ENCODE results near the gene YTHDF1.
"Not testable (repeated sequence)": the region's sequence is repeated elsewhere in the genome, so short reads cannot be mapped to it uniquely, and the experiment has no call there.

YTHDF1 gene

GRCh38 chr20:63221400-63222053 lies 5.6 kb upstream of the YTHDF1 start:
- H3K9ac ChIP-seq (ENCODE audit: low read length in 5 of 5); H3K27ac ChIP-seq (ENCODE audit: low read depth, low read length); H3K4me3 ChIP-seq (ENCODE audit: low read depth in 1 of 5, low read length in 5 of 5); H3K9me3 ChIP-seq (ENCODE audit: control insufficient read depth in 5 of 5, low read length in 5 of 5); H3K36me3 ChIP-seq (ENCODE audit: control insufficient read depth in 5 of 5, insufficient read depth in 5 of 5, low read length in 5 of 5); H3K4me1 ChIP-seq (ENCODE audit: control insufficient read depth in 5 of 5, insufficient read depth in 5 of 5, low read length in 5 of 5): not testable (repeated sequence)
- peaks cover 5 to 25% (median 21%) of the 10 kb centered on the region in 5 donors for H3K27me3 ChIP-seq (ENCODE audit: control insufficient read depth in 5 of 5, insufficient read depth in 4 of 5, low read length in 5 of 5)

- Histone ChIP-seq H3K4me3 (ENCODE audit: low read depth in 1 of 5, low read length in 5 of 5) (no peak overlapping the region), H3K36me3 (ENCODE audit: control insufficient read depth in 5 of 5, insufficient read depth in 5 of 5, low read length in 5 of 5) (no peaks in the 10 kb centered on the region), H3K9me3 (ENCODE audit: control insufficient read depth in 5 of 5, low read length in 5 of 5) (no peaks in the 10 kb centered on the region), H3K4me1 (ENCODE audit: control insufficient read depth in 5 of 5, insufficient read depth in 5 of 5, low read length in 5 of 5) (peaks cover 0 to 8% (median 7%) of the 10 kb centered on the region in 5 donors), H3K27ac (ENCODE audit: low read depth, low read length) (no peak overlapping the region), H3K27me3 (ENCODE audit: control insufficient read depth in 5 of 5, insufficient read depth in 4 of 5, low read length in 5 of 5) (peaks cover 5 to 25% (median 21%) of the 10 kb centered on the region in 5 donors), H3K9ac (ENCODE audit: low read length in 5 of 5) (no peak overlapping the region)
Observed at GRCh38 chr20:63220696-63221399, 4.9 kb upstream of the YTHDF1 start.

- Histone ChIP-seq H3K27ac (ENCODE audit: low read depth, low read length) (no peak overlapping the region), H3K4me1 (ENCODE audit: control insufficient read depth in 5 of 5, insufficient read depth in 5 of 5, low read length in 5 of 5) (peaks cover 1 to 12% (median 12%) of the 10 kb centered on the region in 5 donors), H3K9ac (ENCODE audit: low read length in 5 of 5) (no peak overlapping the region), H3K27me3 (ENCODE audit: control insufficient read depth in 5 of 5, insufficient read depth in 4 of 5, low read length in 5 of 5) (peaks cover 5 to 25% (median 21%) of the 10 kb centered on the region in 5 donors), H3K9me3 (ENCODE audit: control insufficient read depth in 5 of 5, low read length in 5 of 5) (no peaks in the 10 kb centered on the region), H3K4me3 (ENCODE audit: low read depth in 1 of 5, low read length in 5 of 5) (no peak overlapping the region), H3K36me3 (ENCODE audit: control insufficient read depth in 5 of 5, insufficient read depth in 5 of 5, low read length in 5 of 5) (no peaks in the 10 kb centered on the region)
Observed at GRCh38 chr20:63219866-63220521, 4.1 kb upstream of the YTHDF1 start.

DNA sequence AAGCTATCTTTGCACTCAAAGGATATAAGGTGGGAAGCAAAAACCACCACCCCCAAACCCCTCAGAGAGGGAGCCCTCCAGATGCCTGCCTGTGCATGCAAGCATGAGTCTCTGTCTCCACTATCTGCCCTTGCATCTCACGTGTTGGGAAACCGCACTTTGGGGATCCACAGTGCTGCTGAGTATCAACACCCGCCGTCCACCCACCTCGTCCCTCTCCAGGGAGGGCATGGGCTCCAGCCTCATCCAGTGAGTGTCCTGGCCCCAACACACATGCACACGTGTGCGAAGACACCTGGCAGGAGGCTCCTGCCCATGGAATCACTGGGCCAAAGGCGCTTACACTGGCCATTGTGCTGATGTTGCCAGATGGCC lies 3.5 kb upstream of the YTHDF1 start:
- H3K9ac ChIP-seq (ENCODE audit: low read length in 5 of 5) = no peak overlapping the region
- no peak overlapping the region for H3K4me3 ChIP-seq (ENCODE audit: low read depth in 1 of 5, low read length in 5 of 5)
- H3K27me3 ChIP-seq (ENCODE audit: control insufficient read depth in 5 of 5, insufficient read depth in 4 of 5, low read length in 5 of 5) = peaks cover 5 to 25% (median 21%) of the 10 kb centered on the region in 5 donors
- H3K36me3 ChIP-seq (ENCODE audit: control insufficient read depth in 5 of 5, insufficient read depth in 5 of 5, low read length in 5 of 5) = peaks cover 0 to 2% (median 0%) of the 10 kb centered on the region in 5 donors
- no peaks in the 10 kb centered on the region for H3K9me3 ChIP-seq (ENCODE audit: control insufficient read depth in 5 of 5, low read length in 5 of 5)
- H3K4me1 ChIP-seq (ENCODE audit: control insufficient read depth in 5 of 5, insufficient read depth in 5 of 5, low read length in 5 of 5) = peaks cover 1 to 18% (median 17%) of the 10 kb centered on the region in 5 donors
- no peak overlapping the region for H3K27ac ChIP-seq (ENCODE audit: low read depth, low read length)

DNA sequence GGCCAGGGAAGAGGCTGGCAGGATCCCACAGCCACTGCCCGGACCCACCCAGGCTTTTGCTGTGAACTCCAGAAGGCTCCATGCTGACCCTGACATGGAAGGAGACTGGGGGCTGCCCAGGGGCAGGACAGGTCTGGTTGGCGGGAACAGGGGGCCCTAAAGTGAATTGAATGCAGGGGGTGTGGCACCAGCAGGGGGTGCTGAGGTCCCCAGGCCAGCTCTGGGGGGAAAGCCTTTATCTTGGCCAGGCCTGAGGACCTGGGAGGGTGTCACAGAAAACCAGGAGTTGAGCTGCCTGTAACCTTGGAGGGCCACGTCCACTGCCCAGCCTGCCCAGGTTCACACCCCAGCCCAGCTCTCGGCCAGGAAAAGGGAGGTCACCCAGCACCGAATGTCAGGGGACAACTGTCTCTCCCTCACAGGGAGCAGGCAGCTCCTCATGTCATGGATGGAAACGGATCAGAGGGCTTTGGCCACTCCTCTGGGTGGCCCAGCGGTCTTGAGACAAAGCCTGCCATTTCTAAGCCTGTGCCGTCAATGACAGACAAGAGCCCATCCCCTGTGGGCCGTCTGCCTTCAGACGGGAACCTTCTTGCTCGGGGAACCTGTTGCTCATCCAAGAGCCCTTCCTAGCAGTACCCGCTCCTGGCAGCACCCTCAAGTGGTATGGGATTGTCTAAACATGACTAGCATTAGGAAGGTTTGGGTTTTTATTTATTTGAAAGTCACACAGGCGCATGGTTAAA lies 2.9 kb upstream of the YTHDF1 start:
- Histone ChIP-seq H3K4me1 (ENCODE audit: control insufficient read depth in 5 of 5, insufficient read depth in 5 of 5, low read length in 5 of 5) (peaks cover 1 to 23% (median 19%) of the 10 kb centered on the region in 5 donors), H3K27me3 (ENCODE audit: control insufficient read depth in 5 of 5, insufficient read depth in 4 of 5, low read length in 5 of 5) (peaks cover 5 to 25% (median 21%) of the 10 kb centered on the region in 5 donors), H3K9me3 (ENCODE audit: control insufficient read depth in 5 of 5, low read length in 5 of 5) (no peaks in the 10 kb centered on the region), H3K27ac (ENCODE audit: low read depth, low read length) (no peak overlapping the region), H3K9ac (ENCODE audit: low read length in 5 of 5) (no peak overlapping the region), H3K4me3 (ENCODE audit: low read depth in 1 of 5, low read length in 5 of 5) (no peak overlapping the region), H3K36me3 (ENCODE audit: control insufficient read depth in 5 of 5, insufficient read depth in 5 of 5, low read length in 5 of 5) (peaks cover 0 to 4% (median 0%) of the 10 kb centered on the region in 5 donors)

DNA sequence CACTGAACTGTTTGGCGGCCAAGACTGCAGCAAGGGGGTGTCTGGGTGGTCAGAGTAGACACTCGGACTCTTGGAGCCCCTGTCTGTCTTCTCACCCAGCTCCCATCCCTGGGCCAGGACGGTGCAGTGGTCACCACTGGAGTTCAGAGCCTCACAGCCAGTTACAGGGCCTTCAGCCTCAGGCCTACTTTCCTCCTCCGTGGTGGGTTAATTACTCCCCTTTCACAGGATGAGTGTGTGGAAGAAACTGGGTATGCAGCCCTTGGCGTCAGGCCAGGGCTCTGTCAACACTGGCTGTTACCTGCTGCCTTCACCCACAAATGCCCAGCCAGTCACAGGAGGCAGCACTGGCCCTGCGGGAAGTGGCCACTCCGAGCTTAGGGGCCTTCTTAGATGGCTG lies 1.8 kb upstream of the YTHDF1 start:
- Histone ChIP-seq H3K27me3 (ENCODE audit: control insufficient read depth in 5 of 5, insufficient read depth in 4 of 5, low read length in 5 of 5) (peaks cover 5 to 23% (median 21%) of the 10 kb centered on the region in 5 donors), H3K4me3 (ENCODE audit: low read depth in 1 of 5, low read length in 5 of 5) (no peak overlapping the region), H3K9ac (ENCODE audit: low read length in 5 of 5) (no peak overlapping the region), H3K9me3 (ENCODE audit: control insufficient read depth in 5 of 5, low read length in 5 of 5) (no peaks in the 10 kb centered on the region), H3K36me3 (ENCODE audit: control insufficient read depth in 5 of 5, insufficient read depth in 5 of 5, low read length in 5 of 5) (peaks cover 0 to 13% (median 8%) of the 10 kb centered on the region in 5 donors), H3K4me1 (ENCODE audit: control insufficient read depth in 5 of 5, insufficient read depth in 5 of 5, low read length in 5 of 5) (peaks cover 2 to 30% (median 23%) of the 10 kb centered on the region in 5 donors), H3K27ac (ENCODE audit: low read depth, low read length) (no peak overlapping the region)

- no peak overlapping the region for H3K27ac ChIP-seq (ENCODE audit: low read depth, low read length)
- peak overlapping the region; percentile 54 to 84 (median 73) for H3K4me3 ChIP-seq (ENCODE audit: low read depth in 1 of 5, low read length in 5 of 5)
- H3K27me3 ChIP-seq (ENCODE audit: control insufficient read depth in 5 of 5, insufficient read depth in 4 of 5, low read length in 5 of 5) = peaks cover under 1 to 21% (median 17%) of the 10 kb centered on the region in 5 donors
- peaks cover 0 to 20% (median 16%) of the 10 kb centered on the region in 5 donors for H3K36me3 ChIP-seq (ENCODE audit: control insufficient read depth in 5 of 5, insufficient read depth in 5 of 5, low read length in 5 of 5)
- H3K9ac ChIP-seq (ENCODE audit: low read length in 5 of 5) = peak overlapping the region in 4 of 5 donors; percentile 76 to 84 (median 81)
- no peaks in the 10 kb centered on the region for H3K9me3 ChIP-seq (ENCODE audit: control insufficient read depth in 5 of 5, low read length in 5 of 5)
- H3K4me1 ChIP-seq (ENCODE audit: control insufficient read depth in 5 of 5, insufficient read depth in 5 of 5, low read length in 5 of 5) = peaks cover 4 to 37% (median 30%) of the 10 kb centered on the region in 5 donors
Observed at GRCh38 chr20:63216849-63217471, 1.0 kb upstream of the YTHDF1 start.

DNA sequence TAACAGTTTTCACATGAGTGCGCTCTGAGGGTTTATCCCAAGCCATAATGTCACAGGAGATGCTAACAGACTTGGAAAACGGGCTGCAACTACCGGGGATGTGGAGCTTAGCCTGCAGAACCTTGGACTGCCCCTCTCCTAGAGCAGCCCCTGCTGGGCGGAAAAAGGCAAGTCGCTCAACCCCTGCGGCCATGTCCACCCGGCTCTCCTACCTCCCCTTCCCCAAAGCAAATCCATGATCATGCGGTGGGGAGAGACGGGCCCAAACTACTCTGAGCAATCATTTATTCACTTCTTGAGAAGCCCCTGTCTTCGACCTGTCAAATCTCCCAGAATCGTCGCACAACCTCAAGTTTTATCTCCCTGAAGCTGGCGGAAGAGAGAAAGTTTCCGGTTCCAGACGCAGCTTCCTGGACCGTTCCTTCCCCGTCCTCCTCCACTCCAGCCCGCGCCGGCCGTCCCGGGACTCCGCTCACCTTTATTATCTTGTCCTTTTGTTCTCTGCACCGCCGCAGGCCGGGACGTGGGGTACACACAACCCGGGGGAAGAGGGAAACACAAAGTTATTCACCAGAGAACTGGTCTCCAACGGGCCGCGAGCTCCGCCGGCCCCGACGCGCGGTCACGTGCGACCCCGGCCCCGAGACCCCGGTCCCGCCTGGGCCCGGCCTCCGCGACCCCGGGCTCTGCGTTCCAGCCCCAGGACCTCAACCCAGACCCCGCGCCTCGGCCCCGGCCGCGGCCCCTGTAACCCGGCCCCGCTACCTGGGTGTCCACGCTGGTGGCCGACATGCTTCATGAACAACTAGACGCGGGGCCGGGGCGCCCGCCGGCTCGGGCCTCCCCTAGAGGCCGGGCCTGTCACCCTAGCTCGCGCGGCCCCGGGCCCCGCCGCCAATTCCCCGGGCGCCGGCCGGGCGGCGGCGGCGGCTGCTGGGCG lies 560 bp downstream of the YTHDF1 start:
- Histone ChIP-seq H3K36me3 (ENCODE audit: control insufficient read depth in 5 of 5, insufficient read depth in 5 of 5, low read length in 5 of 5) (peaks cover 0 to 35% (median 27%) of the 10 kb centered on the region in 5 donors), H3K27ac (ENCODE audit: low read depth, low read length) (peak overlapping the region; percentile 30), H3K4me1 (ENCODE audit: control insufficient read depth in 5 of 5, insufficient read depth in 5 of 5, low read length in 5 of 5) (peaks cover 4 to 41% (median 34%) of the 10 kb centered on the region in 5 donors), H3K9ac (ENCODE audit: low read length in 5 of 5) (peak overlapping the region; percentile 78 to 88 (median 83)), H3K27me3 (ENCODE audit: control insufficient read depth in 5 of 5, insufficient read depth in 4 of 5, low read length in 5 of 5) (peaks cover 0 to 15% (median 12%) of the 10 kb centered on the region in 5 donors), H3K9me3 (ENCODE audit: control insufficient read depth in 5 of 5, low read length in 5 of 5) (no peaks in the 10 kb centered on the region), H3K4me3 (ENCODE audit: low read depth in 1 of 5, low read length in 5 of 5) (peak overlapping the region; percentile 71 to 87 (median 83))

Data from subcutaneous abdominal adipose tissue (tissue), 5 donors.